ENCODE results near the gene COA1.

DNA sequence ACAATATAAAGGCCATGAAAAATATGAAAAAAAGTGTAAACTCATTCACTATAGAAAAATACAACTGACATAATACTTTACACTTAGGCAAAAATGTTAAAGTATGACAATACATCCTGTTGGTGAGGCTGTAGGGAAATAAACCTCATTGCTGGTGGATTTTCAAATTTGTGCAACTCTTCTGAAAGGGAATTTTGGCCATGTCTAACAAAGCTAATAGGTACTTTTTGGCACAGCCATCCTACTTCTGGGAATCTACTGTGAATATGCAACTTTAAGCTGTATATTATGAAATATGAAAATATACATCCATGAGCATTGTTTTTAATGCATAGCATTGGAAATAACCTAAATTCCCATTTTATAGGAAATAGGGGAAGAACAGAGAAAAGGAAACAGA is 13.4 kb upstream of the COA1 start:
- TF ChIP-seq, protein P1, sequence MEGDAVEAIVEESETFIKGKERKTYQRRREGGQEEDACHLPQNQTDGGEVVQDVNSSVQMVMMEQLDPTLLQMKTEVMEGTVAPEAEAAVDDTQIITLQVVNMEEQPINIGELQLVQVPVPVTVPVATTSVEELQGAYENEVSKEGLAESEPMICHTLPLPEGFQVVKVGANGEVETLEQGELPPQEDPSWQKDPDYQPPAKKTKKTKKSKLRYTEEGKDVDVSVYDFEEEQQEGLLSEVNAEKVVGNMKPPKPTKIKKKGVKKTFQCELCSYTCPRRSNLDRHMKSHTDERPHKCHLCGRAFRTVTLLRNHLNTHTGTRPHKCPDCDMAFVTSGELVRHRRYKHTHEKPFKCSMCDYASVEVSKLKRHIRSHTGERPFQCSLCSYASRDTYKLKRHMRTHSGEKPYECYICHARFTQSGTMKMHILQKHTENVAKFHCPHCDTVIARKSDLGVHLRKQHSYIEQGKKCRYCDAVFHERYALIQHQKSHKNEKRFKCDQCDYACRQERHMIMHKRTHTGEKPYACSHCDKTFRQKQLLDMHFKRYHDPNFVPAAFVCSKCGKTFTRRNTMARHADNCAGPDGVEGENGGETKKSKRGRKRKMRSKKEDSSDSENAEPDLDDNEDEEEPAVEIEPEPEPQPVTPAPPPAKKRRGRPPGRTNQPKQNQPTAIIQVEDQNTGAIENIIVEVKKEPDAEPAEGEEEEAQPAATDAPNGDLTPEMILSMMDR (IDR thresholded peaks at IDR 0.05; ENCODE audit: extremely low read depth in 1 of 2, insufficient read depth in 1 of 2, low read depth in 1 of 2, low read length in 2 of 2), result no peak
- TF ChIP-seq POLR2A (IDR thresholded peaks at IDR 0.05; ENCODE audit: low read depth, low read length), result no peak
- TF ChIP-seq GATA2 (IDR thresholded peaks at IDR 0.05; ENCODE audit: insufficient read depth, insufficient read length, low read depth, low read length), result no peak
- no peak for TF ChIP-seq MYC (IDR thresholded peaks at IDR 0.05; ENCODE audit: low read depth, low read length)
- TF ChIP-seq JUN (IDR thresholded peaks at IDR 0.05; ENCODE audit: borderline replicate concordance, insufficient read depth, insufficient read length, low read depth), result no peak
